Renal cortex interstitium (tissue), 11 donors: ENCODE data around the gene WDR82. TPM values are rescaled to one million over a fixed set of nuclear protein-coding genes. Genes with fewer than 3 reads are reported as not detected.
"Not testable (repeated sequence)": the region's sequence is repeated elsewhere in the genome, so short reads cannot be mapped to it uniquely, and the experiment has no call there.

Experiments used
- DNase-seq, 11 donors: peaks; one replicate each; pipeline ENCODE4 v3.0.0-alpha.2; 2013; ENCODE audit warnings: low read depth in 9 of 11, low spot score in 4 of 11; ENCODE audit errors: extremely low read depth in 1 of 11
- polyA plus RNA-seq, 3 donors: library from polyadenylated mRNA; unstranded; fragments of 120-200 nt; gene quantifications; one replicate each; pipeline ENCODE4 v1.2.1, GENCODE V29; 2013; ENCODE audit not compliant: insufficient read length in 3 of 3

The WDR82 gene
- polyA plus RNA-seq, 3 donors, result 88.4 to 112 (median 110) TPM

GRCh38 chr3:52293491-52294319, 15.3 kb upstream of the WDR82 start:
- DNase-seq, result no peak

GRCh38 chr3:52292247-52293065, 14.0 kb upstream of the WDR82 start:
- DNase-seq, result no peak

- DNase-seq, result no peak
Measured at GRCh38 chr3:52291508-52292181, 13.2 kb upstream of the WDR82 start.

- no peak for DNase-seq
Measured at GRCh38 chr3:52290596-52291507, 12.4 kb upstream of the WDR82 start.

- DNase-seq, result no peak
Measured at GRCh38 chr3:52289747-52290595, 11.5 kb upstream of the WDR82 start.

- no peak for DNase-seq
Measured at GRCh38 chr3:52289338-52289746, 10.9 kb upstream of the WDR82 start.

- DNase-seq, result no peak
Measured at GRCh38 chr3:52288674-52289073, 10.2 kb upstream of the WDR82 start.

- no peak for DNase-seq
Measured at GRCh38 chr3:52286777-52287110, 8.3 kb upstream of the WDR82 start.

- not testable (repeated sequence) for DNase-seq
Measured at GRCh38 chr3:52284051-52284450, 5.6 kb upstream of the WDR82 start.

- no peak for DNase-seq
Measured at GRCh38 chr3:52283306-52283705, 4.9 kb upstream of the WDR82 start.

GRCh38 chr3:52281981-52282801, 3.7 kb upstream of the WDR82 start:
- DNase-seq, result no peak

GRCh38 chr3:52280050-52280461, 1.6 kb upstream of the WDR82 start:
- no peak for DNase-seq

- DNase-seq, result no peak
Measured at GRCh38 chr3:52279596-52279995, 1.1 kb upstream of the WDR82 start.

- DNase-seq, result no peak
Measured at GRCh38 chr3:52277972-52278509, 408 bp downstream of the WDR82 start.

- DNase-seq, result peak in 2 of 11 donors; percentile 67 to 73
Measured at GRCh38 chr3:52277071-52277964, 1.1 kb downstream of the WDR82 start.

- not testable (repeated sequence) for DNase-seq
Measured at GRCh38 chr3:52274781-52275180, 3.7 kb downstream of the WDR82 start.
